ENCODE results near the gene NPAS3.

- no peak for TF ChIP-seq EP300 (IDR thresholded peaks at IDR 0.05)
- TF ChIP-seq CTCF (IDR thresholded peaks at IDR 0.05) = no peak
These were observed 118.9 kb downstream of the NPAS3 start for GRCh38 chr14:33057585-33057984.

Data from sigmoid colon (tissue), 4 donors.